CD4-positive, alpha-beta memory T cell (primary cell): ENCODE measurements around the gene CLNK. TPM values are rescaled to one million over a fixed set of nuclear protein-coding genes. Genes with fewer than 3 reads are reported as not detected.

Source experiments
- CTCF ChIA-PET: fragments of 350-600 bp; sonication (Branson Sonifier 250); formaldehyde crosslinking; loops from one replicate; lab custom pipeline; 2021; ENCODE audit warnings: inconsistent platforms; ENCODE audit not compliant: partially characterized antibody; lab: Charles Lee
- POLR2A ChIA-PET: fragments of 350-600 bp; sonication (Branson Sonifier 250); formaldehyde crosslinking; loops from one replicate; lab custom pipeline; 2021; ENCODE audit not compliant: partially characterized antibody; lab: Charles Lee
- DNase-seq, 5 donors: peaks; one replicate each; pipeline versions ENCODE4 v3.0.0 to v3.0.0-alpha.2; 2020 to 2022; ENCODE audit warnings: mixed read lengths in 1 of 5
- H3K27ac ChIP-seq: one replicate; pipeline ENCODE4 v1.7.0; 2013; ENCODE audit warnings: low read depth, low read length
- H3K27me3 ChIP-seq: 2 replicates; pipeline ENCODE4 v1.7.0; 2013; ENCODE audit warnings: mild to moderate bottlenecking, low read length, moderate library complexity; ENCODE audit not compliant: insufficient read depth
- H3K36me3 ChIP-seq: 2 replicates; pipeline ENCODE4 v1.7.0; 2013; ENCODE audit warnings: mild to moderate bottlenecking, low read length, moderate library complexity; ENCODE audit not compliant: insufficient read depth
- H3K4me1 ChIP-seq: 2 replicates; pipeline ENCODE4 v1.7.0; 2013; ENCODE audit warnings: mild to moderate bottlenecking, low read length, moderate library complexity; ENCODE audit not compliant: insufficient read depth
- H3K4me3 ChIP-seq, 2 donors: one replicate each; pipeline ENCODE4 v1.7.0; 2013; ENCODE audit warnings: low read length in 2 of 2, mild to moderate bottlenecking in 1 of 2
- H3K9me3 ChIP-seq, 2 donors: one replicate each; pipeline ENCODE4 v1.7.0; 2013; ENCODE audit warnings: low read length in 2 of 2, control low read depth in 1 of 2; ENCODE audit not compliant: control insufficient read depth in 1 of 2
- H3K27ac Mint-ChIP-seq, 7 donors: one replicate each; pipeline ENCODE4 v1.8.0; 2020 to 2021; ENCODE audit warnings: mixed read lengths in 7 of 7, mild to moderate bottlenecking in 6 of 7, inconsistent platforms in 3 of 7, moderate library complexity in 3 of 7
- H3K27me3 Mint-ChIP-seq, 2 donors: one replicate each; pipeline ENCODE4 v1.8.0; 2020 to 2021; ENCODE audit warnings: mixed read lengths in 2 of 2
- H3K36me3 Mint-ChIP-seq, 2 donors: one replicate each; pipeline ENCODE4 v1.8.0; 2020 to 2021; ENCODE audit warnings: mixed read lengths in 2 of 2, inconsistent platforms in 1 of 2, mild to moderate bottlenecking in 1 of 2
- H3K4me1 Mint-ChIP-seq, 4 donors: one replicate each; pipeline ENCODE4 v1.8.0; 2020 to 2021; ENCODE audit warnings: mixed read lengths in 4 of 4, mild to moderate bottlenecking in 1 of 4
- H3K4me3 Mint-ChIP-seq, 8 donors: one replicate each; pipeline ENCODE4 v1.8.0; 2020 to 2021; ENCODE audit warnings: mixed read lengths in 8 of 8, mild to moderate bottlenecking in 7 of 8, moderate library complexity in 6 of 8, inconsistent platforms in 3 of 8
- H3K9me3 Mint-ChIP-seq, 8 donors: one replicate each; pipeline ENCODE4 v1.8.0; 2020 to 2021; ENCODE audit warnings: mixed read lengths in 8 of 8, mild to moderate bottlenecking in 5 of 8, inconsistent platforms in 3 of 8, moderate library complexity in 1 of 8
- intact Hi-C: fragments of 100-400 bp; cut with micrococcal nuclease; formaldehyde crosslinking; loops from one replicate; pipeline ENCODE4 v1.15.1; 2023
- polyA plus RNA-seq, 2 donors: library from polyadenylated mRNA; unstranded; fragments of 300-500 nt; fragmentation: Illumina TruSeq; gene quantifications; one replicate each; pipeline ENCODE4 v1.2.3, GENCODE V29; 2021
- total RNA-seq, 2 experiments: library from RNA; stranded (reverse); gene quantifications; one replicate each; pipeline ENCODE4 v1.2.3, GENCODE V29; 2021

Gene CLNK
- total and polyA plus RNA-seq, 4 experiments from 2014 or later = 0.11 to 0.29 TPM; not detected in 2

DNA sequence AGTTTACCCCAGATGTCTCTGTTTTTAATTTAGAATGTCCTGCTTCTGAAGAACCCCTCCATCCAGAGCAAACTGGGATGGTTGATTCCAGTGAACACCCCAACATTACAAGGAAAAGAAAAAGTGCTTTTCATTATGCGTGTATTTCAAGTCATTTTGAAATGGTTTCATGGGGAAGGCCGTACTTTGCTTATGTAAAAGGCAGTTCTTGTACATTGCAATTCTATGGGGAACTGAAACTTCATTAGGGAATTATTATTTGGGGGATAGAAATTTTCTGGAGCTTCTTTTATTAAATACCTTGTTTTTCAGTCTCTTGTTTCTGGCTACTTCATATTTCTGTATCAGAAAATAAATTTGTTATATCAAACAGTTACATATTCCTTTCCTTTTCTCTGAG is 130.4 kb downstream of the CLNK start:
- Mint-ChIP-seq H3K9me3 (no peaks in the 10 kb centered on the region), H3K4me3 (no peak overlapping the region), H3K36me3 (no peaks in the 10 kb centered on the region), H3K27ac (no peak overlapping the region), H3K27me3 (peaks cover 7 to 11% of the 10 kb centered on the region in 2 donors), H3K4me1 (peaks cover 0 to 5% (median 2%) of the 10 kb centered on the region in 4 donors)
- Histone ChIP-seq H3K27ac (no peak overlapping the region), H3K4me3 (no peak overlapping the region), H3K27me3 (no peaks in the 10 kb centered on the region), H3K4me1 (no peaks in the 10 kb centered on the region), H3K36me3 (no peaks in the 10 kb centered on the region), H3K9me3 (no peaks in the 10 kb centered on the region)
- CTCF ChIA-PET = interaction anchor here (0.8 to 2.1 kb wide), 7 partner anchors 9 to 389 kb away, joined by 3 to 6 read pairs (median 4); no protein-coding TSS in a partner anchor
- POLR2A ChIA-PET = no interaction called here
- intact Hi-C loops = loop anchor here (1.0 kb wide), 1 partner anchor 870 kb away; no protein-coding TSS in a partner anchor
- DNase-seq = no peak

DNA sequence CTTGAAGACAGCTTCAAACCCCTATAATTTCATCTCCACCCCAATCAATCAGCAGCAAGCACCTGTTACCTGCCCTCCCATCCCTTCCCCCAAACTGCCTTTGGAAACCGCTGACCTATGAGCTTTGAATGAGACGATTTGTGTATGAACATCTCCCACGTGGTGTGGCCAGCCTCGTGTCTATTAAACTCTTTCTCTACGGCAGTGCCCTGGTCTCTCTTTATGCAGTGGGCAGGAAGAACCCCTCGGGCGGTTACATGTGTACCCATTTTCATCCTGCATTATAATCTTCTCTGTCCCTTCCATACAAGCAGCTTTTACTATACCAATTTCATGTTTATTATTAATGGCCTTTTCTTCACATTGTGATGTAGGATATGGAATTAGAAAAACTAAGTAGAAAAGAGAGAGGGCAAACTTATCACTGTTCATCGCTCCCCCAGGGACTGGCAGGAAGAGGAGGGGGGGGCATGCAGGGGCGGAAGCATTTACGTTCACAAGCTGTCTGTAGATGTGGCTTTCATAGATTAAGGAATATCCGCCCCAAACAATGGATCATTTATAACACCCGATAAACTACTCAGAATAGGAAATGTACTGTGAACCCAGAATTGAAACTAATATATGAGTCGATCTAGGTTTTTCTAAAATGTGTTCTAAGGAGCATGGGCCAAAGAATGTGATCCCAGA is 131.8 kb downstream of the CLNK start:
- no peaks in the 10 kb centered on the region for H3K9me3 Mint-ChIP-seq
- intact Hi-C loops = no loop called here
- CTCF ChIA-PET = interaction anchor here (1.1 to 2.6 kb wide), 9 partner anchors 7 to 871 kb away, joined by 3 to 16 read pairs (median 7); no protein-coding TSS in a partner anchor

GRCh38 chr4:10535912-10536311 is 148.7 kb downstream of the CLNK start:
- H3K4me1 ChIP-seq = no peaks in the 10 kb centered on the region
- no peaks in the 10 kb centered on the region for H3K36me3 ChIP-seq
- DNase-seq = no peak
- no peaks in the 10 kb centered on the region for H3K27me3 ChIP-seq
- no peaks in the 10 kb centered on the region for H3K9me3 ChIP-seq
- ChIA-PET POLR2A (no interaction called here), CTCF (interaction anchor here (1.0 to 6.4 kb wide), 6 partner anchors 12 to 379 kb away, joined by 3 to 66 read pairs (median 10); no protein-coding TSS in a partner anchor)
- H3K4me3 ChIP-seq = no peak overlapping the region
- no peak overlapping the region for H3K27ac ChIP-seq
- intact Hi-C loops = loop anchor here (5.0 kb wide), 2 partner anchors 774 to 839 kb away; no protein-coding TSS in a partner anchor
- no peak overlapping the region for H3K4me3 Mint-ChIP-seq
- no peaks in the 10 kb centered on the region for H3K36me3 Mint-ChIP-seq
- no peak overlapping the region for H3K27ac Mint-ChIP-seq
- peaks cover 2 to 3% of the 10 kb centered on the region in 2 donors for H3K27me3 Mint-ChIP-seq
- no peaks in the 10 kb centered on the region for H3K9me3 Mint-ChIP-seq
- H3K4me1 Mint-ChIP-seq = no peaks in the 10 kb centered on the region

More for the DNA sequence above, 131.8 kb downstream of the CLNK start:
- H3K4me3 Mint-ChIP-seq = no peak overlapping the region
- no peak for DNase-seq
- Histone ChIP-seq H3K27me3 (no peaks in the 10 kb centered on the region), H3K36me3 (no peaks in the 10 kb centered on the region), H3K4me1 (no peaks in the 10 kb centered on the region), H3K4me3 (no peak overlapping the region), H3K27ac (no peak overlapping the region), H3K9me3 (no peaks in the 10 kb centered on the region)
- no peaks in the 10 kb centered on the region for H3K36me3 Mint-ChIP-seq
- H3K4me1 Mint-ChIP-seq = peaks cover 0 to 5% (median 2%) of the 10 kb centered on the region in 4 donors
- peak overlapping the region in 1 of 7 donors; percentile 15 for H3K27ac Mint-ChIP-seq
- POLR2A ChIA-PET = no interaction called here
- peaks cover 4 to 11% of the 10 kb centered on the region in 2 donors for H3K27me3 Mint-ChIP-seq

DNA sequence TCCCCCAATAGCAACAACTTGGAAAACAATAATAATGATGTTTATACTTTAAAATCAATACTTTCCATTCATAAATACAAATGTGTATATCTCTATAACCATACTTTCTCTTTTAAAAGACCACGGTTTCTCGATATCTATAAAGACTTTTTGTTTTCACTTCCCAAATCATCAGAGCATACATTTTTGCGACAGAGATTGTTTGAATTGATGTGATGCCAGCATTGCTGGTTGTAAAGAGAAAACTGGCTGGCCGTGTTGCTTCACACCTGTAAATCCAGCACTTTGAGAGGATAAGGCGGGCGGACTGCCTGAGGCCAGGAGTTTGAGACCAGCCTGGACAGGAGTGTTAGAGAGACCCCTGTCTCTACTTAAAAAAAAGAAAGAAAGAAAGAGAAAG is 149.7 kb downstream of the CLNK start:
- POLR2A ChIA-PET = no interaction called here
- Mint-ChIP-seq H3K9me3 (no peaks in the 10 kb centered on the region), H3K27ac (no peak overlapping the region), H3K27me3 (peaks cover 2 to 5% of the 10 kb centered on the region in 2 donors), H3K36me3 (no peaks in the 10 kb centered on the region), H3K4me1 (no peaks in the 10 kb centered on the region), H3K4me3 (no peak overlapping the region)
- CTCF ChIA-PET = interaction anchor here (1.7 to 5.0 kb wide), 4 partner anchors 12 to 371 kb away, joined by 4 to 28 read pairs (median 12); no protein-coding TSS in a partner anchor
- intact Hi-C loops = loop anchor here (5.0 kb wide), 2 partner anchors 773 to 838 kb away; no protein-coding TSS in a partner anchor
- Histone ChIP-seq H3K27ac (no peak overlapping the region), H3K27me3 (no peaks in the 10 kb centered on the region), H3K36me3 (no peaks in the 10 kb centered on the region), H3K9me3 (no peaks in the 10 kb centered on the region), H3K4me1 (no peaks in the 10 kb centered on the region), H3K4me3 (no peak overlapping the region)
- DNase-seq = no peak

- H3K27ac ChIP-seq = no peak overlapping the region
- no peaks in the 10 kb centered on the region for H3K9me3 Mint-ChIP-seq
- no peaks in the 10 kb centered on the region for H3K36me3 Mint-ChIP-seq
- no peaks in the 10 kb centered on the region for H3K4me1 ChIP-seq
- no peaks in the 10 kb centered on the region for H3K27me3 ChIP-seq
- CTCF ChIA-PET = interaction anchor here (0.8 to 1.3 kb wide), 5 partner anchors 9 to 515 kb away, joined by 3 read pairs; no protein-coding TSS in a partner anchor
- DNase-seq = no peak
- intact Hi-C loops = no loop called here
- peaks cover 4 to 5% of the 10 kb centered on the region in 2 donors for H3K27me3 Mint-ChIP-seq
- POLR2A ChIA-PET = no interaction called here
- H3K4me3 ChIP-seq = no peak overlapping the region
- no peaks in the 10 kb centered on the region for H3K4me1 Mint-ChIP-seq
- H3K4me3 Mint-ChIP-seq = no peak overlapping the region
- H3K27ac Mint-ChIP-seq = no peak overlapping the region
- no peaks in the 10 kb centered on the region for H3K9me3 ChIP-seq
- H3K36me3 ChIP-seq = no peaks in the 10 kb centered on the region
Measured at GRCh38 chr4:10532155-10532554, 152.4 kb downstream of the CLNK start.

GRCh38 chr4:10530137-10530786 is 154.3 kb downstream of the CLNK start:
- Mint-ChIP-seq H3K36me3 (no peaks in the 10 kb centered on the region), H3K9me3 (no peaks in the 10 kb centered on the region), H3K4me3 (no peak overlapping the region), H3K27ac (peak overlapping the region in 1 of 7 donors; percentile 10), H3K4me1 (no peaks in the 10 kb centered on the region), H3K27me3 (peaks cover 4 to 5% of the 10 kb centered on the region in 2 donors)
- Histone ChIP-seq H3K27ac (no peak overlapping the region), H3K27me3 (no peaks in the 10 kb centered on the region), H3K9me3 (no peaks in the 10 kb centered on the region), H3K4me1 (no peaks in the 10 kb centered on the region), H3K36me3 (no peaks in the 10 kb centered on the region), H3K4me3 (no peak overlapping the region)
- ChIA-PET CTCF (no interaction called here), POLR2A (no interaction called here)
- intact Hi-C loops = no loop called here
- DNase-seq = no peak
